HG03354 (cell line): Measurements from ENCODE around the gene SCNN1A.
"Not testable (repeated sequence)": the region's sequence is repeated elsewhere in the genome, so short reads cannot be mapped to it uniquely, and the experiment has no call there.

Experiments
- ATAC-seq: cut with Tn5 transposase; IDR thresholded peaks from one replicate; pipeline ENCODE4 v1.9.1; 2021; ENCODE audit warnings: mild to moderate bottlenecking; ENCODE audit not compliant: unreplicated experiment, poor library complexity, severe bottlenecking

Gene SCNN1A

DNA sequence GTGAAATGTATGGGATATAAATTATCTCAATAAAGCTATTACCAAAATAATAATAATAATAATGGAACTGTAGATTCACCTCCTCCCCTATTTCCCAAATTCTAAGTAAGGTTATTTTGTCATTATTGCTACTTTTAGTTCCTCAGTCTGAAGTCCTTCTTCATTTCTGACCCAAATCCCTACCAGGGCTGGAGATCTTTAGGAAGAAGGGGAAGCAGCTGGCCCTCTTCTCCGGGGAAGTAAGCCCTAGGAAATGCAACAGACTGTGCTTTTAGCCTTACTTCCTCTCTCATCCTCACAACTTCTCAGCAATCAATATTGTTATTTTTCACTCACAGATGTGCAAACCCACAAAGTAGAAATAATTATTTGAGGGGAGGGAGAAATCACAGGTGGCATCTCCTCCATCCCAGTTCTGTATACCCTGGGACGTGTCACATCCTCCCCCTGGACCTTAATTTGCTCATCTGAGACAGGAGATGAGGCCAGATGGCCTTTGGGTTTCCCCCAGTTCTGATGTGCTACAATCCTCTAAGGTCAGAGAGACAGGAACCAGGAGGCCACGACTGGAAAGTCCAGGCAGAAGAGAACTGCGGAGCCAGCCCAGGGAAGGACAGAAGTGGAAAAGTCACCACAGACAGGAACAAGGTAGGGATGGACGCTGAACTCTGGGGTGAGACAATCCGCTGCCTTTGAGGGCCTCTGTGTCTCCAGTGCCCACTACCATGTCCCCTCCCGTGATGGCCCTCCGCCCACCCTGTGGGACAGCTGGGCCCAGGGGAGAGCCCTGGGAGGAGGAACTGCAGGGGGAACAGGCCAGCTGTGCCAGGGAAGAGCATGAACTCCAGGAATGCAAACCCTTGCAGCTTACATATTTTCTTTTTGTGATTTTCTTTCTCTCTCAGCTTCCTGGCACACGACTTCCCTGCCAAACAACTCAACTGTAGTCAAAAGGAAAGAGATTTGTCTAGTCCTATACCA lies 22.9 kb downstream of the SCNN1A start:
- ATAC-seq = no peak

DNA sequence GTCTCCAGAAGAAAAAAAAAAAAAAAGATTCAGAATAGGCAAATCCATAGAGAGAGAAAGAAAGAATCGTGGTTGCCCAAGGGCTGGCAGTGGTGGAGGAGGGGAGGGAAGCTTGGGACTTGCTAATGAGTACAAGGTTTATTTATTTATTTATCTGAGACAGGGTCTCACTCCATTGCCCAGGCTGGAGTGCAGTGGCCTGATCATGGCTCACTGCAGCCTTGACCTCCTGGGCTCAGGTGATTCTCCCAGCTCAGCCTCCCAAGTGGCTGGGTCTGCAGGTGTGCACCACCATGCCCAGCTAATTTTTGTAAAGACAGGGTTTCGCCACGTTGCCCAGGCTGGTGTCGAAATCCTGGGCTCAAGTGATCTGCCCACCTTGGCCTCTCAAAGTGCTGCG lies 23.7 kb downstream of the SCNN1A start:
- ATAC-seq = no peak

DNA sequence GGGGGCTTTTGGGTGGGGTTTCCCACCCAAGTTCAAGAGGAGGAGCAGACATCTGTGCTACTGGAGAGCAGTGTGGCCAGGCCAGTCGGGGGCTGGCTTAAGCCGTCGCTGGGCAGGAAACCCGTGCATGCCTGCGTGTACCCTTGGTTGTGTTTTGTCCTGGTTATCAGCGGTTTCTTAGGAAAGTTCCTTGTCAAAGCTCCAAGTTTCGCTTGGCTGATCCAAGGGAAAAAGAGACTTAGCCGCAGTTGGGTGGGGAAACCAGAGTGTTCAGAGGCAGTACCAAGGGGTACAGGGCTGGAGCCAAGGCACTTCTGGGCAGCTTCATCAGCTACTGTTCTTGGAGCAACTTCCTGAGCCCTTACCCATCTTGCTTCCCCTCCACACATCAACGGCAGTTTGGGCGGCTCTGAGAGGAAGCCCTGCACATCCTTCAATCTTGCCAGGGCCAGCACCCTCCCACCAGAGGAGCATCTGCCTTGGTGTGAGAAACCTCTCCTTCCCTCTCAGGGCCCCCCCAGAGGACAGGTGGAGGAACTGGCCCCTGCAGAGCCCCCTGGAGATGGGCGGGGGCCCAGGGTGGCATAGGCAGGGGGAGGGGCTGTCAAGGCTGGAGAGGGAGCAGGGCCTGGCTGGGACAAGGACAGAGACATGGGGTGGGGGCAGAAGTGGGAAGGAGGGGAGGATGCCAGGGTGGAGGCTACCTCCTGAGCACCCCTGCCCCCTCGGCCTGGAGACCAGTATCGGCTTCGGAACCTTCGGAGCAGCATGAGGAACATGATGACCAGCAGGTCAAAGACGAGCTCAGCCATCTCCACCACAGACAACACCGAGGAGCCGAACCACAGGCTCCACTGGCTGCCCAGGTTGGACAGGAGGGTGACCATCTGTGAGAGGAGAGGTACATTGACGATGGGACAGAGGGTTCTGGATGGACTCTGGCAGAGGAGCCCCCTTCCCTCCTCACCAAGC lies 27.7 kb downstream of the SCNN1A start:
- ATAC-seq = no peak

DNA sequence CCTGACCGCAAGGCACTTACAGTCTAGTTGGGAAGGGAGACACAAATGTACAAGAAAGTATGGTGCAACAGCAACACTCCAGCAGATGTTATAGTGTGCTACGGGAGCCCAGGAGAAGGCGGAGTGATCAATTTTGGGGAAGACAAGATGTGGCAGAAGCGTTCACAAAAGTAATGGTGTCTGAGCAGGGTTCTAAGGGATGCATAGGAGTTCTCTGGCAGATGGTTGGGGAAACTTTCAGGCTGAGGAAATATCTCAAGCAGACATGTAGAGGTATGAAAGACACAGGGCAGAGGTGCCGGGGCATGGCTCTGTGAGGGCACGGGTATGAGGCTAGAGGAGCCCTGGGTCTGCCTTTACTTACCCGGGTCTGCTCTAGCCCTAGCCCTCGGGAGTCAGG lies 28.4 kb downstream of the SCNN1A start:
- no peak for ATAC-seq

DNA sequence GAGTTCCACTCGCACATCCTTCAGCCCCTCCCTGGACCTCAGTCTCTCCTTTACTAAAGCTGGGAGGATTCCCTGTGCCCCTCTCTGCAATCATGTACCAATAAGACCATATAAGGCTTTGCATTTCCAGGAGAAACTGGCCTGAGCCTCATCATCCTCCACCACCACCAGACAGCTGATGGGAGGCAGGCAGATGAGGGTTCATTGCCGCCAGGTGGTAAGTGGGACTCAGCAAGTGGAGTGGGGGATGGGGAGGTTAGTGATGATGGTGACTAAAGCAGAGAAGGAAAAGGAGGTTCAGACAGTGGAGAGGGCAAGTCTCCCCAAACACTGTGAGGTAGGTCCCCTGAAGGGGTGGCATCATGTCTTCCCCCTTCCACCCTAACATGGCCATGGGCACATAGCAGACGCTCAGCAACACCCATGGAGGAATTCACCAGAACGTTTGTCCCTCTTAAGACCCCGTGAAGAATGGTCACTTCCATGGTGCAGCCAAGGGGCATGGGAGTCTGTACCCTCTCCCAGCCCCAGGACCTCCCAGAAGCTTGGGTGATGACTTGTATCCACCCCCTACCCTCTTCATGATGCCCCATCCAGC lies 29.0 kb downstream of the SCNN1A start:
- no peak for ATAC-seq

DNA sequence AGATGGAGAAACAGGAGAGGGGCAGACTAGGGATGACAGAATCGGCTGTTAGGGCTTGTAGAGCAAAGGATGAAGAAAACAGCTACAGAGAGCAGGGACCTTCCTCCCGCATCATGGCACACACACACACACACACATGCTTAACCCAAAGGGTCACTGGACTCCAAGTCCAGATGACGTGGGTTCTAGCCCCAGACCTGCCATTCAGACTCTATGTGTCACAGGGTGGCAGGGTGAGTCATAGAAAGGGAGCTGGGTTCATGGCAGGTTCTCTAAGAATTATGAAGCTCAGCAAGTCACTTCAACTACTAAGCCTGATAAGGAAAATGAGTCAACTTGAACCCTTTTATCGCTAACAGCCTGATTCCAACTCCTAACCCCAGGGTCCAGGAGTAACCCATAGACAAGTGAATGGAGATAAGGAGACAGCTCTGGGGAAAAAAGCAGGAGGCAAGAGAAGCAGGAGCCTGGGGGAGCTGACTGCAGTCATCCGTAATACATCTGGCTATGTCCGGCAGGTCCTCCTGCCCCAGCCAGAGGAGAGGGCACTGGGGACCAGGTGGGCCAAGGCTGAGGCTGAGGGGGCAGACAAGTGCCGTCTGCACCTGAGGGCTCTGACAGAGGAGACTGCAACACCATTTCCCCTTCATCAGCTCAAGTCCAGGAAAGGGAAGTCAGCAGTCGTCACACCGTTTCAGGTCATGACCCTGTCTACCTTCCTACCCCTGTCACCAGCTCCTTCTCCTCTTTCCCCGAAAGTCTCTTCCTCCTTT lies 29.9 kb downstream of the SCNN1A start:
- ATAC-seq = no peak

DNA sequence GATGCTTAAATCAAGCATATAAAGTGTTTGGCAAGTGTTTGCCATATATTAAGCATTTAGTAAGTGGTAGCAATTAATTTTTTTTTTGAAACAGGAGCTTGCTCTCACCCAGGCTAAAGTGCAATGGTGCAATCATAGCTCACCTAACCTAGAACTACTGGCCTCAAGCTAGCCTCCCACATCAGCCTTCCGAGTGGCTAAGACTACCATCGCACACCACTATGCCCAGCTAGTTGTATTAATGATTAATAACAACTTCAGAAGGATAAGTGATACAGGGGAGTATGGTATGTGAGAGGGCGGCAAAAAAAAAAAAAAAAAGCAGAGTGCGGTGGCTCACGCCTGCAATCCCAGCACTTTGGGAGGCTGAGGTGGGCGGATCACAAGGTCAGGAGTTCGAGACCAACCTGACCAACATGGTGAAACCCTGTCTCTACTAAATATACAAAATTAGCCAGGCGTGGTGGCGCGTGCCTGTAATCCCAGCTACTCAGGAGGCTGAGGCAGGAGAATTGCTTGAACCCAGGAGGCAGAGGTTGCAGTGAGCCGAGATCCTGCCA lies 31.2 kb downstream of the SCNN1A start:
- ATAC-seq = not testable (repeated sequence)

DNA sequence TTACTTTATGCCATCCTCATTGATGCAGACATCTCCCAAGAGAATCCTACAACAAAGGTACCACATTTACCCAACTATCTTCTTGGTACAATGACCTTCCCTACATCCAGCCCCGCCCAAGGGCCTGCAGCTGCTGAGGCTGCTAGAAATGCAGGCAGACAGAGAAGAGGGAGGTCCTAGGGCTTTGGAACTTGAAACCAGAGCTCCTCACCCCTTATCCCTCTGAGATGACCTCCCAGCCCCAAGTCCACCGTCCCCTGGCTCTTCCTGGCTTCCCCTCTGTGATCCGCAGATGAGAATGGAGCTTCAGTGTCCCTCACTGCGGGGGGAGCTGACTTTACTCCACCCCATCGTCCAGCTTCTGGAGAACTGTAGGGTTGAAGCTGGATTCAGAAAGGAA lies 31.8 kb downstream of the SCNN1A start:
- ATAC-seq = no peak

DNA sequence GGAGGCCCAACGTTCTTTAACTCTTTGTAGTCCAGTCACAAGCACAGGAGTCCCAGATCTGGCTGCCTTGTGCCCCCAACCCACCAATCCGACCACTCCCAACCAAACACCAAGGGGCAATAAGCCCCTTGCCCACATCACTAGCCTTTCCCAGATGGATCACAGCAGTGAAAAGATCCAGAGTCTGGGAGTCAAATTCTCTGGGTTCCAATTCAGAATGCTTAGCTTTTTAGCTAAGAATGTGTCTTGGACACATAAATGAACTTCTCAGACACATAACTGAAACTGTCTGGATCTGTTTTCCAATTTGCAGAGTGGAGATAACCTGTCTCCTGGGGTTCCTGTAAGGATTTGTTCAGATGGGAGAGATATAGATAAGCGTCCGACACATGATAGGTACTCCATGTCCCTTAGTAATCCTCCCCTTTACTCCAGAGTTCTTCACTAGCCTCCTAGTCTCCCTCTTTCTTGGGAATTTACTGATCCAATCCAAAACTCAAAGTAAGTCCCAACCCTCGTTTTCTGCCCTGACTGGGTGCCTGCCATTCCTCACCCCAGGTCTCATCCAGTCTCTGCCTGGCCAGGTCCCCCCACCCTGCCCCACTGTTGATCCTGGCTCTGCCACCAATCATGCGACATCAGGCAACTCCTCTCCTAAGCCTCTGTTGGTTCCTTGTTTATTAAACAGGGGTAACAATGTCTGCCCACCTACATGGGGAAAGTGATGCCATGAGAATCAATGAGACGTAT lies 33.0 kb downstream of the SCNN1A start:
- ATAC-seq = no peak

DNA sequence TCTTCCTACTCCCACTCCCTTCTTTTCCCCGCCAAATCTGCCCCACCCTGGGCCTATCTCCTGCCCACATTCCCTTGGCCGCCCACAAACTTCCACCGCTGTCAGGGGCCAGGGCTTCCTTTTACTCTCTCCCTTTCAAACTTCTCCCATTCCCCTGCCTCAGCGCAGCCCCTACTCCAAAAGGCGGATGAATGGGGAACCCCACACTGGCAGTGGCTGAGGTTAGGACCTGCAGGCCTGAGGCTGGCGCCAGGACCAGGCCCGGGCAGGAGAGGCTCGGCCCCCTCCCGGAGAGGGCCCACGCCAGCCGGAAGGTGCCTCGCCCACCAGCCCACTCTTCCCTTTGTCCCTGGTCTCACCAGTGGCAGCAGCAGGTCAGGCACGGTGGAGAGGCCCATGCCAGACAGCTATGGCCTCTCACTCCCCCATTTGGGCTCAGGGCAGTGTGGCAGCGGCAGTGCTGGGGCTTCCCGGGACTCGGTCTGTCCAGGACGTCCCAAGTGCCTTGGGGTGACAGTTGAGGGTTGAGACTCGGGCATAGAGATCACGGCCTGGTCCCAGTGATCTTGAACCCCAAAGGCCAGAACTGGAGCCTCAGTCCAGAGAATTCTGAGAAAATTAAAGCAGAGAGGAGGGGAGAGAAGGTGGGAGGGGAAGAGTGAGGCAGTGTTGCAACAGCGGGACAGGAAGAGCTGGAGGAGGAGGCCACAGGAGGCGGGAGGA lies 33.8 kb downstream of the SCNN1A start, which contains the start of gene TNFRSF1A:
TSS of gene TNFRSF1A (minus strand) at position 660 of the 723 bp plus-strand sequence. CDS start at position 398, 262 bp downstream.
- ATAC-seq = no peak

DNA sequence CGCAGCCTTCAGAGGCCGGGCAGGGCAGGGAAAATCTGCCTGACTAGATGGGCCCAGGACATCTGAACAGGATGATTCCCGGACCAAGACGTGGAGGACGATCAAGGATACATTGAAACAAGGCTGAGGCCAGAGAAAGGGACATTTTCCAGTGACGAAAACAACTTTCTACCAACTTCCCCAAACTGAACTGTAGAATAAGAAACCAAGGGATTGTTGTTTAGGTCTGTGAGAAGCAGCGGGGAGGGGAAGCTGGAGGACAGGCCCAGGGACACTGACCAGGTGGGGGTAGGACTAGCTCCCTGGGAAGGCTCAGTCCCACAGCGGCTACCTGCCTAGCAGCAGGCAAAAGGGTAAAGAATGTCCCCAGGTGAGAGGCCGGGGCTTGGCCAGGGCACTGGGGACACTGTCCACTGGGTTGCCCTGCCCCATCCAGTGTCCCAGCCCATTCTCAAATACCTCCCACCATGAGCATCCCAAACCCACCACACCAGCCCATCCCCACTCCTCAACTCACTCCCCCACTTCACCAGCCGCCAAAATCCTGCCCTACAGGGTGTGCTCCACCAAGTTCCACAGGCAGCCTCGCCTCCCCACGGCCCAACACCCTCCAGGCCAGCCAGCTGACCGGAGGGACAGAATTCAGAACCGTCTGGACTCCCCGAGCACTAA lies 34.5 kb downstream of the SCNN1A start:
- no peak for ATAC-seq

DNA sequence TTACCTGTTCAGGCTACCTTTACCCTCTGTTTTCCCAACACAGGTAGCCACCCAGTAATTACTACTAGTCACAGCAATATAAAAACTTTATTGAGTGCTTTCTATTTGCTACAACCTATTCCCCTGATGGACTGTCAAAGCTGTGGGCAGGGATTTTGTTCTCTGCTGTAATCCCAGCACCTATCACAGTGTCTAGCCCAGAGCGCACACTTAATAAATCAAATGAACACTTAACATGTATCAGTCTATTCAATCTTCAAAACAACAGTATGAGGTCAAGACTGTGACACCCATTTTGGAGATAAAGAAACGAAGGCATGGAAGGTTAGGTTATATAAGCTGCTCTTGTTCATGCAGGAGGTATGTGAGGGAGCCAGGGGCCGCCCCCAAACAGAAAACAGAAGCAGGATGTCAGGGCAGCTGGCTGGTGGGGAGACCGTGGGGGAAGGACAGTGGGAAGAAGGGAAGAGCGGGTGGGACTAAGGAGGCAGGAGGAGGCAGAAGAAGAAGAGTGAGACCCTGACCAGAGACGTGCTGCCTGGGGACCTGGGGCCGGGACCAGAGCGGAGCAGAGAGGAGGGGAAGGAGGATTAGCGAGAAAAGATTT lies 35.2 kb downstream of the SCNN1A start:
- no peak for ATAC-seq

DNA sequence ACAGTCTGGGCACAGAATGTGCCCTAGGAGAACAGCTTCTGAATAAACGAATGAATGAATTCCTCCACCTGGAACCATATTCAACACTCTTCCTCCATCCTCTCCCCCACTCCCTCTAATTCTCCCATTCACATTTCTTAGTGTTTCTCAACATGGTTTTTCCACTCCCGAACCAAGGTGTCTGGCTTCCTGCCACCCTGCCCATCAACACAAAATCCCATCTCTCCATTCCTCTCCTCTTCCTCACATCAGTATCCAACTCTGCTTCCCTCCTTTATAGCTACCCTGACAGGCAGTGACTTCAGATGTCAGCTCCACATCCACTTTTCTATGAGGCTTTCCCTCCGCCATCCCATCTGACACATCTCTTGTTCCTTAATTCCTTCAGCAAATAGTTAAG lies 36.4 kb downstream of the SCNN1A start:
- ATAC-seq = no peak

DNA sequence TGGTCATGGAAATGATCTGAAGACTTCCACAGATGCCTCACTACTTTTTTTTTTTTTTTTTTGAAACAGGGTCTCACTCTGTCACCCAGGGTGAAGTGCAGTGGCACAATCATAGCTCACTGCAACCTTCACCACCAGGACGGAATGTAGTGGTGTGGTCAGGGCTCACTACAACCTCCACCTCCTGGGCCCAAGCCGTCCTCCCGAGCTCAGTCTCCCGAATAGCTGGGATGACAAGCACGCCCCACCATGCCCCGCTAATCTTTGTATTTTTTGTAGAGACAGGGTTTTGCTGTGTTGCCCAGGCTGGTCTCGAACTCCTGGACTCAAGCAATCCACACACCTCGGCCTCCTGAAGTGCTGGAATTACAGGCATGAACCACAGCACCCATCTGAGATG lies 36.8 kb downstream of the SCNN1A start:
- ATAC-seq = not testable (repeated sequence)

DNA sequence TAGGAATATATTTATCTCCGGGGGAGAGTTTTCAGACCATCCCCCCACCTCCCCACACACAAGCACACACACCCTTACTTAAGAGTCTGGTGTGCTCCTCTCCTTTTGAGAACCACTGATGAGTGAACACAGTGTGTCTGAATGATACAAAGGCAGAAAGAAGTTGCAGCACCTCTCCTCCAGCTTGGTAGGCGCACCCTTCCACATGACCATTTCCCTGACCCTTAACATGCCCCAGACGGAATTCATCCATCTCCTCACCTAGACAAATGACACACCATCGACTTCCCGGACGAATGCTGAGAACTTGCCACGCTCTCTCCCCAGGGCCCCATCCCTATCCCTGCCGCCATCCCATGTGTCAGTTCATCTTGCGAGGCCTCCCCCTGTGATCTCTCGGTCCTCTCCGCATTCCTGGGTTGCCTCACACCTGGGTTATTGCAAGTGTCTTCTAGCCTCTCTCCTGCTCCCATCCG lies 37.4 kb downstream of the SCNN1A start:
- no peak for ATAC-seq
